K562 treated with DMSO at 1 percent for 12 hours (cell line): Measurements from ENCODE around the gene PHLDB2. TPM values are rescaled to one million over a fixed set of nuclear protein-coding genes. Genes with fewer than 3 reads are reported as not detected.

Experiments
- total RNA-seq: library from RNA; unstranded; fragments of 300-600 nt; gene quantifications from 2 replicates; pipeline ENCODE4 v1.2.3, GENCODE V29; 2022; ENCODE audit not compliant: insufficient read depth

The PHLDB2 gene
- not detected in 2 replicates for total RNA-seq

DNA sequence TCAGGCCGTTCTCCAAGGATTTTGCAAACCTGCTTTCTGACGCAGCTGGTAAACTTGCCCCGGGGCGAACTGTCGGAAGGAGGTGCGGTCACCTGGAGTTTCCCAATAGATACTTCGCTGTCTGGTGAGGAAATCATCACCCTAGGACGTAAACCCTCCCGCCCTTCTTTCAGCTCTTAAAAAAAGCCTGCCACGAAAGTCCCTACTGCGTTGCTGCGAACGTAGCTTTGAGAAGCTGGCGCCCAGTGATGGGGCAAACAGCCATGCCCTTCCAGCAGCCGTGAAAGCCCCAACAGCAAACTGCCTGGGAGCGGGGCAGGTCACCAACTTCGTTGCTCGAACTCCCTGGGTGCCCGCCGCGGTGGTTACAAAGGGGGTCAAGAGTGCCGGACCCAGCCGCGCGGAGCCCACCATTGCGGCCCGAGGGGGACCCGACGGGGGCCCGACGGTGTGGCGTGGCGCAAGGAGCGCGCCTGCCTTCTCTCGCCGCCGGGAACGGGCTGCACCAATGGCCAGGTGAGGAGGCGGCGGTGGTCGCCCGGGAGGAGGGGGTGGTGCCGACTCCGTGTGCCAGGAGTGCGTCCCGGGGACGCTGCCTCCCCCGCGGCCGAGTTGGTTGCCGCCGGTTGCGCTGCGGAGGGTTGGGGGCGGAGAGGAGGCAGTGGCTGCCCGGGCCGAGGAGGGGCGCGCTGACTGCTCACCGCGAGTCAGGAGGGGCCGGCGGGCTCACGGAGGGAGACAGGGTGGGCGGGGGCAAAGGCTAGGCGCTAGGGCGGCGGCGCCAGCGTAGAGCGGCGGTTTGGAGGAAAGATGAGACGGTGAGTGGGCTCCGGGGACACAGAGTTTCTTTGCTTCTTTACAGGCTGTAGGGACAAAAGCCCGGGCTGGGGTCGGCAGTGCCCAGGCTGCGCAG is at the start of gene PHLDB2:
TSS of gene PHLDB2 (plus strand) at position 205 of the 913 bp plus-strand sequence. CDS start 24,813 bp downstream, outside the sequence.

DNA sequence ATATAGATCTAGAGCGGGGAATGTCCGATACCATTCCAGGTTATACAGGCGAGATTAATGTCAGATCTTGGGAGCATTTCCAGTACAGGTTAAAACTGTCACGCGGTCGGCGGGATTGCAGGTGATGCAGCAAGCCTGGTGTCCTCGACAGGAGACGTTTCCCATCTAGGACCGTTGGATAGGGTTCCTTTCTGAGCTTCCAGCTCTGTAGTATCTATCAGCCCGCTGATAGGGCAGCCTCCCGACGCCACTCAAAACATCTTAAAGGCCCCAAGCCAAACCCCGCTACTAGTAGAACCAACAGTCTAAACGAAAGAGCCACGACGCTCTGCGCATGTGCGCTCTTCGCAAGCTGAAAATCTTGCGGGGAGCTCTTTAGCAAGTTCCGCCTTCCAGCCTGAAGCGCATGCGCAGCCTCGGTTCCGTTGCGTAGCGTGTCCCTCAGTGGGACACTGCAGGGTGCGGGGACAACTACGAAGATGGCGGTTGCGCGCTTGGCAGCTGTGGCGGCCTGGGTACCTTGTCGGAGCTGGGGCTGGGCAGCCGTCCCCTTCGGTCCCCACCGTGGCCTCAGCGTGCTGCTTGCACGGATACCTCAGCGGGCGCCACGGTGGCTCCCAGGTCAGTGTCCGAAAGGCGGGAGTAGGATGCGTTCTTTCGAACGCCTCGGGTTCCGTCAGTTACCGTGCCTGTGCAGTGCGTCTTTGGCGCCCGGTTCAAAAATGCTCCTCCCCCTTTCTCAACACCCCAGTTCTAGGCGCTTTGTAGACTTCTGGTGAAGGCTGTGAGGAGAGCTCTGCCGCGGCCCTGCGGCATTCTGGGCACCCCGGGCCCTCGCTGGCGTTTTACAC is 119.7 kb downstream of the PHLDB2 start, which contains the start of gene ABHD10:
TSS of gene ABHD10 (plus strand) at position 444 of the 851 bp plus-strand sequence. CDS start at position 480, 36 bp downstream.

DNA sequence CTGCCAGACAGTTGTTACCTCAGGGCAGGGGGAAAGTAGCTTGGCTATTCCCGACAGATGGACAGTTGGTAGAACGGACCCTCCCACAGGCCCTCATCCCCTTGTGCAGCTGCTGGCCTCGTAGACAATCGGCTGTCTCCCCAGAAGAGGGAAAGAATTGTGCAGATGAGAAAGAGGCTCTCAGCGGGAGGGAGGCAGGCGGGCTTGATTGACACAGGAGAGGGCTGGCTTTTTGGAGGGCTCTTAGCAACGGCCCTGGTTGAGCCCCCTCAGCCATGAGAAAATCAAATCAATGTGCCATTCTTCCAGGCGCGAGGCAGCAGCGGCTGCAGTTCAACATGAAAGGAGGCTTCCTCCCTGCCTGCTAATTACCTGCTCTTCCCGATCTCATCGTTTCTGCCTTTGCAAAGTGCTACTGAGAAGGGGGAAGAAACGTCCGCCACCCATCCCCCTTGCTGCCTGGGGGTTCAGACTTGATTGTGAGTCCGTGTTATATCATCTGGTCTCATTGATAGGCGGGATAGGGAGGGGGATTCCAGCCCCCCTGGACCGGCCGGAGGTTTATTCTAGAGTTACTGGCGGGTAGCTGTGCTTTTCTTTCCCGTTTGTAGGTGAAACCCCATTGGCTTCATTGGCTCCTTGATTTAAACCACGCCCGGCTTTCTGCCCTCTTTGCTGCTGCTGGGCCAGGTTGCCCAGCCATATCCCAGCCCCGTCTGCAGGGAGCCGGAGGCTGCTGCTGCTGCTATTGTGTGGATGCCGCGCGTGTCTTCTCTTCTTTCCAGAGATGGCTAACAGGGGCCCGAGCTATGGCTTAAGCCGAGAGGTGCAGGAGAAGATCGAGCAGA is 139.8 kb downstream of the PHLDB2 start, which contains the start of gene TAGLN3:
TSS of gene TAGLN3 (plus strand) at position 287 of the 848 bp plus-strand sequence. CDS start at position 788, 501 bp downstream.

Other genes with a start within 250 kb of the PHLDB2 start
- 0.11 TPM in 1 of 2 replicates, not detected in the other for gene PLCXD2, start 184.6 kb upstream of the PHLDB2 start, total RNA-seq
- gene ABHD10, start 119.8 kb downstream of the PHLDB2 start, total RNA-seq = 9.1 and 15.1 TPM in 2 replicates
- gene TAGLN3, start 139.7 kb downstream of the PHLDB2 start, total RNA-seq = not detected in 2 replicates
- not detected in 2 replicates for gene TMPRSS7, start 175.5 kb downstream of the PHLDB2 start, total RNA-seq
- 1.0 and 3.9 TPM in 2 replicates for gene C3orf52, start 227.1 kb downstream of the PHLDB2 start, total RNA-seq